Adrenal gland (tissue), 5 donors: ENCODE measurements around the gene KLK8.

ENCODE experiments used
- POLR2A ChIP-seq, 2 donors: fragments of 450-650 bp; IDR thresholded peaks; one replicate each; pipeline ENCODE4 v1.6.1; 2017; ENCODE audit warnings: antibody characterized with exemption in 2 of 2, mild to moderate bottlenecking in 2 of 2, moderate library complexity in 1 of 2
- TF ChIP-seq, protein P1 (sequence below), 6 experiments: fragments of 450-650 bp in 4 of 6; fragments of 200-600 bp in 2 of 6; sonication (generic) in 1 of 6; IDR thresholded peaks; 1 replicate in 5 of 6; 2 replicates in 1 of 6; pipeline versions ENCODE4 v1.5.1 to v1.8.0; 2016 to 2021; ENCODE audit warnings: antibody characterized with exemption in 6 of 6, mild to moderate bottlenecking in 2 of 6, moderate library complexity in 1 of 6
- donor health status: DM: no; HTN: no; CAD: no.

DNA sequence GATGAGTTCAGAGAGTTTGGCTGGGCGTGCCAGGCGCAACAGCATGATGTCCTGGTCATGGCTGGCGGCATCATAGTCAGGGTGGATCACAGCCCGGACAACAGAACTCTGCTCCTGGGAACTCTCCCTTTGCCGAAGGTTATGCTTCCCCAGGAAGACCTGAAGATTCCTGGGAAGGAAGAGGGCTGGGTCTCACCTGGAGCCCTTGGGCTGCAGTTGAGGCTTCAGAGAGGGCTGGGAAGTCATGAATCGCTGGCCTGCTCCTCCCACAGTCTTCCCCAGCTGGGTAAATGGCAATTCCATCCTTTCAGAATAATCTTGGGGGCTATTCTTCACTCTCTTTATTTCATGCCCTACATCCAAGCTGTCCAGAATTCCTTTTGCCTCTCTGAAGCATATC, 38.0 kb downstream of the KLK8 start:
- TF ChIP-seq, protein P1, sequence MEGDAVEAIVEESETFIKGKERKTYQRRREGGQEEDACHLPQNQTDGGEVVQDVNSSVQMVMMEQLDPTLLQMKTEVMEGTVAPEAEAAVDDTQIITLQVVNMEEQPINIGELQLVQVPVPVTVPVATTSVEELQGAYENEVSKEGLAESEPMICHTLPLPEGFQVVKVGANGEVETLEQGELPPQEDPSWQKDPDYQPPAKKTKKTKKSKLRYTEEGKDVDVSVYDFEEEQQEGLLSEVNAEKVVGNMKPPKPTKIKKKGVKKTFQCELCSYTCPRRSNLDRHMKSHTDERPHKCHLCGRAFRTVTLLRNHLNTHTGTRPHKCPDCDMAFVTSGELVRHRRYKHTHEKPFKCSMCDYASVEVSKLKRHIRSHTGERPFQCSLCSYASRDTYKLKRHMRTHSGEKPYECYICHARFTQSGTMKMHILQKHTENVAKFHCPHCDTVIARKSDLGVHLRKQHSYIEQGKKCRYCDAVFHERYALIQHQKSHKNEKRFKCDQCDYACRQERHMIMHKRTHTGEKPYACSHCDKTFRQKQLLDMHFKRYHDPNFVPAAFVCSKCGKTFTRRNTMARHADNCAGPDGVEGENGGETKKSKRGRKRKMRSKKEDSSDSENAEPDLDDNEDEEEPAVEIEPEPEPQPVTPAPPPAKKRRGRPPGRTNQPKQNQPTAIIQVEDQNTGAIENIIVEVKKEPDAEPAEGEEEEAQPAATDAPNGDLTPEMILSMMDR (IDR thresholded peaks at IDR 0.05): no peak
- no peak for TF ChIP-seq POLR2A (IDR thresholded peaks at IDR 0.05)
